Activated CD4-positive, alpha-beta T cell treated with anti-CD3 and anti-CD28 coated beads for 48 hours (primary cell): Measurements from ENCODE around the gene RSPO1.
"Not testable (repeated sequence)": the region's sequence is repeated elsewhere in the genome, so short reads cannot be mapped to it uniquely, and the experiment has no call there.

Experiments used
- DNase-seq: peaks from one replicate; pipeline ENCODE4 v3.0.0-alpha.2; 2020

The RSPO1 gene, protein sequence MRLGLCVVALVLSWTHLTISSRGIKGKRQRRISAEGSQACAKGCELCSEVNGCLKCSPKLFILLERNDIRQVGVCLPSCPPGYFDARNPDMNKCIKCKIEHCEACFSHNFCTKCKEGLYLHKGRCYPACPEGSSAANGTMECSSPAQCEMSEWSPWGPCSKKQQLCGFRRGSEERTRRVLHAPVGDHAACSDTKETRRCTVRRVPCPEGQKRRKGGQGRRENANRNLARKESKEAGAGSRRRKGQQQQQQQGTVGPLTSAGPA

DNA sequence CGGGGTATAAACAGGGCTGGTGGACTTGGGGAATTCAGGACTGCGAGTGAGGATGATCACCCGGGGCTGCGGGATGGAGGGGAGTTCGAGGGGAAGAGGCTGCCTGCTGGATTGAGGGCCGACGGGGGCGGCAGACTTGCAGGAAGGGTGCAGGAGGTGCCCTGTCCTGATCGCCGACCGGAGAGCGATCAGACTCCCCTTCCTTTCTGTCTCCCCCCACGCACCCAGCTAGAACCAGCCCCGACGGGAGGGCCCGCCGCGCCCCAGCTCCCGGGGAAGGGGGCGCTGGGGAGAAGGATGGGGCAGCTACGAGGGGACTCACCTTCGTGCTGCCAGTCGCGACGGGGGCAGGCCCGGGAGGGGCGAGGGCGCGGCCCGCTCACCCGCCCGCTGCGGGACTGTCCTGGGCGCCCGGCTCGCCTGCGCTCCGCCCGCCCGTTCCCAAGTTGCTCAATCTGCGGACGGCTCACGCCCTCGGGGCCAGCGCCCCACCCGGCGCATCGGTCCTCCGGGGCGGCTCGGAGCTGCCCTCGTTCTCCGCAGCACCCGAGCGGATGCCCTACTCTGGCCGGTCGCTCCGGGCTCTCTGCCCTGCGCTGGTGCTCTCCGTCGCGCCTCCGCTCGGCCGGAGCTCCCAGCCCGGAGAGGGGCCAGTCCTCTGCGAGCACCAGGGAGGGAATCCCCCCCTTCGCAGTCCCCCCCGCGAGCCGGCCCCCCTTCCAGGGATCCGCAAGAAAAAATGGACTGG lies at the start of gene RSPO1:
TSS of gene RSPO1 (minus strand) at position 649 of the 748 bp plus-strand sequence. CDS start 5,231 bp downstream, outside the sequence.
- DNase-seq = no peak

DNA sequence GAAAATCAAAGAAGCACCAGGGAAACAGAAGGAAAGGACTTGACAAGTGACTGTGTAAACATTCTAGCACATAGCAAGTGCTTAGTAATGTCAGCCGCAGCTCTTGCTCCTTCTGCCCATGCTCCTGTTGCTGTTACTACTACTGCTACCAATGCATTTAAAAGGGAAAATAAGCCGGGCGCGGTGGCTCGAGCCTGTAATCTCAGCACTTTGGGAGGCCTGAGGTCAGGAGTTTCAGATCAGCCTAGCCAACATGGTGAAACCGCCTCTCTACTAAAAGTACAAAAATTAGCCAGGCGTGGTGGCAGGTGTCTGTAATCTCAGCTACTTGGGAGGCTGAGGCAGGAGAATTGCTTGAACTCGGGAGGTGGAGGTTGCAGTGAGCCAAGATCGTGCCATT lies 49.5 kb upstream of the RSPO1 start:
- DNase-seq = not testable (repeated sequence)

DNA sequence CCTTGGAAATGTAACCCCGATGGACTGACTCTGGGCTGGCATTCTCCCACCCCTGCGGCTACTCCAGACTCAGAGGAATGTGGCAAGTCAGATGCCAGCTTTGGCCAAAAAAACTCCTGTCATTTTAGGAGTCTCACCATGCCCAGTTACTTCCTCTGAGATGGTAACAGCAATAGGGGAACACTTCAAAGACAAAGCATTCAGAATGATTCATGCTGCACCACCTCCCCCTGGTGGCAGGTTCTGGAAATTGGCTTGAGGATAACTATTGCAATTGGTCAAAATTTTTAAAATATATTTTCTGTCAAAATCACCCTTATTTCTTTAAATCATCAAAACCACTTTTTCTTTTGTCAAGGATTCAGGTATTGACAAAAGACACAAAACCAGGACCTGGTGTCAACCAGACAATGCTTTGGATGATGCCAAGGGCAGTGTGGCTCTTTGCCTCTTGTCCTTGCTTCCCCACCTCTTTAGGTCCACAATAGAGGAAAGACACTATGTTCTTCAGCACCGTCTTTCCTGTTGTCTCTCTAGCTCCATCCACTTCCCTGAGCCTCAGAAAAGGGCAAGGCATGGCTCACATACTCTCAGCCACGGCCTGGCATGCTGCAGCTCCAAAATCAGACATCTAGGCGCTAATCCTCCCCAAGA lies 47.8 kb upstream of the RSPO1 start:
- DNase-seq = peak; percentile 87

DNA sequence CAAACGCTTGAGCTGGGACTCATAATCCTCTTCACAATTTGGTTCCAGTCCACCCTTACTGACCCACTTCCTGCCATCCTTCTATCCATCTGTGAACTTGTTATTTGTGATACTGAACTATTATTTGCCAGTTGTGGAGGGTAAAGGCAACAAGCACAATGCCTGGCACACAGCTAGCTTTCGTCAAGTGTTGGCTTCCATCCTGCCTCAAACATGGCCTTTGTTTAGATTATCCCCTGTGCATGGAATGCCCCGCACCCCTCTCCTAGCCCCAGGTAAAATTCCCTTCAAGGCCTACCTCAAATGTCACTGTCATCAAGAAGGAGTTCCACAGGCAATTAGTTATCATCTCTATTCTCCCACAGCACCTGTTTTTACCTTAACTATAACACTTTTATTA lies 46.2 kb upstream of the RSPO1 start:
- DNase-seq = no peak

DNA sequence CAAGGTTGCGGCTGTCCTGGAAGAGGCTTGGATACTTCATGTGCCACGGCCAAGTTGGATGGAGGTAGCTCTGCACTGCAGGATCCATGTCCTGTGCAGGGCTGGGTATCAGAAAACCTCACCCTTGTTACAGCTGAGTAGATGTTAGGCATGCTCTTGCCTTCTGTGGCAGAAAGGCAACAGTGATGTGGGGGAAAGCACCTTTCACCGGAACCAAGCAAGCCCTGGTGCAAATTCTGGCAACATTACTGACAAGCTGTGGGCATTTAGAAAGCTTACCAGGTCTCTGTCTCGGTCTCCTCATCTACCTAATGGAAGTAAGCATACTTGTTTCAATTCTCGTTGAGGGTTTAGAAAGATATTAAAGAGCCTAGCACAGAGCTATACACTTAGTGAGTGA lies 43.1 kb upstream of the RSPO1 start:
- DNase-seq = no peak

DNA sequence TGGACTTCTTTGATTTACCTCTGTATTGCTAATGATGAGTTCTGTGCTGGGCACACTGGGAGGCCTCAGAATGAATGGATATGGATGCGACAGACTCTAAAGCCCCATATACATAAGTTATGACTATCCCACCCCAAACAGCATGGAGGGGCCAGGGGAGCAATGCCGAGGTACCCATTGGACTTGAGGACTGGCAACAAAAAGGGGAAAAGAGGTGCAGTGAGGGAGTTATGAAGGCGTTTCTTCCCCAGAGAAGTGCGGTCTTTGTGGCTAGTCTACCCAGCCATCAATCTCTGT lies 42.4 kb upstream of the RSPO1 start:
- no peak for DNase-seq

DNA sequence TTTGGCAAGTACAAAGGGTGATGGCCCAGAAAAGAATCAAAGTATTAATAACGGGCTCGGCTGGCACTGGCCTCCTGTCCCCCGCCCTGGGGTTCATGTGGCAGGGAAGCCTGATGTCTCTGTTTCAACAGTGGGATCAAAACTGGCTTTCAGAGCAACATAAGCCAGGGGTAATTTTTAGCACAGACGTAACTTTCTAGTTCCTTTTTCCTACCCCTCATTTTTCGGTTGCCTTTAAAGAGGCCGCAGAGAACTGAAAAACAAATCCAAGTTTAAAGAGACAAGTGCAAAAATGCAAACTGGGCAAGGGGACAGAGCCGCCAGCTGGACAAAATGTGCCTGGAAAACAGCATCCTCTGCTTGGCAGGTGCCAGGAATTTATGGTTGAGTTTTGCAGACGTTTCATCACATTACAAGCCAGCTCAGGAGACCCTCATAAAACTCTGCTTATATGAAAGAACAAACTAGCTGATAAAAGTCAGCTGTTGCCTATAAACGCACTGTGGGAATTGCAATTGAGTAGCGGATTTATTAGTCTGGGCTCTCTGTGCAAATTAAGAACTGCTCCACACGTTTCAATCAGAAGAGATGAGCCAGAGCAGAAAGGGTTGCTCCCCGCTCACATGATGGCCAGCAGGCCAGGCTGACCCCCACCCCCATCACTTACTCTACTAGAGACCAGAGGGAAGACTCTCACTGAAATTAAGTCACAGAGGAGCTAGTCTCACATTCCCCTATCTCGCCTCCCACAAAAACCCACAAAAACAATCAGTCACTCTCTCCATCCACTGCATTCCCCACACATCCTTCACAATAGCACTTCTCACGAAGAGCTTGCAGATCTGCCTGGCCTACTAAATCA lies 41.8 kb upstream of the RSPO1 start:
- DNase-seq = no peak

DNA sequence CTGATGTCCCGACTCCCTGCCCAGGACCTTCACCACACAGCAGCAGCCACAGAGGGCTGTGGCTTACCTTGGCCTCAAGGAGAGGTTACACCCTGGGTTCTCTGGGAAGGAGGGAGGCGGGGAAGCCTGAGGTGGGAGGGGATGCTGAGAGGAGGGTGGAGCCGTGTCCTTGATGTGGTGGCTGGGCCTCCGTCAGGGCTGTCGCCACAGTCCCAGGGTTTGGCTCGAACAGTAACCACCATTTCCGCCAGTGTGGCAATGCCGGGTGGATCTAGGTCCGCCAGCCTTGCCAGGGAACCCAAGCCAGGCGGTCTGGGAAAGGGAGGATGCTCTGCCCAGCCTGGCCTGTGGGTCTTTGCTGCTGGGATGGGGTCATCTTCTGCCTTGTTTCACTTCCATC lies 39.2 kb upstream of the RSPO1 start:
- DNase-seq = peak; percentile 77

DNA sequence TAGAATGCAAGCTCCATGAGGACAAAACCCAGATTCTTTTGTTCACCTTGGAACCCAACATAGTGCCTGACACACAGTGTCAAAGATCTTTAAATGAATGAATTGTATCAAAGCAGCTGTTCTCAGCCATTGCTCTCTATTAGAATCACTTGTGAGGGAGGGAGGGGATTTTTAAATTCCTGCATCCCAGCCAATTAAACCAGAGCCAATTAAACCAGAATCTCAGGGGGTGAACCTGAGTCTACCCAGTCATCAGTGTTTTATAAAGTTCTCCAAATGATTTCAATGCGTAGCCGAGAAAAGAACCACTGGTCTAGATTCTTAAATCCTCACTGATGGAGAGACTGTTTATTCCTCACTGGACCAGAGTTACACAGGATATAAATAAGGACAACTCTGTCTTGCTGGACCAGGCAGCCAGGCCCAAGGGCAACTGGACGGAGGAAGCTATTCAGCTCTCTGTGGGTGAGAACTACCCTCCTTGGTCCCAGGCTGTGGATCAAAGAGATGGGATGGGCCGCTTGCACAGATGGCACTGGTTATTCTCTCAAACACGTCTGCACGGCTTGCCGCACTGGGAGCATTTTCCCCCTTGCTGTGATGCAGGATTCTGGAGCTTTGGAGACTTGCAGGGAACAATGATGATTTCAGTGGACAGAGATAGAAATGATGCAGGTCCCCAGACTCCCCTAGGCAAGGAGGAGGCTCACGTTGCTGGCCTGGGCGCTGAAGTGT lies 37.6 kb upstream of the RSPO1 start:
- no peak for DNase-seq

DNA sequence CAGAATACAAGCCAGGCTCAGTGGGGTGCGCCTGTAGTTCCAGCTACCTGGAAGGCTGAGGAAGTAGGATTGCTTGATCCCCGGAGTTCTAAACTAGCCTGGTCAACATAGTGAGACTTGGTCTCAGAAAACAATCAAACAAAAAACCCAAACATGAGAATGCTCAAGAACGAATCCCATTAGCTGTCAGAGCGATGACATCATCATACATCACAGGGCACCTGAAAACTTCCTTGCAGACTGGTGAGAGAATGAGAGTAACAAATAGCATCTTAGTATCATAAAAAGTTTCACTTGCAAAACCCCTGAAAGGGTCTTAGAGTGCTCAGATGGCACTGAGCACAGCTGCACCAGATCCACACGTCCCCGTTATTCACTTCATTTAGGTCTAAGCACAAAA lies 36.6 kb upstream of the RSPO1 start:
- DNase-seq = no peak

DNA sequence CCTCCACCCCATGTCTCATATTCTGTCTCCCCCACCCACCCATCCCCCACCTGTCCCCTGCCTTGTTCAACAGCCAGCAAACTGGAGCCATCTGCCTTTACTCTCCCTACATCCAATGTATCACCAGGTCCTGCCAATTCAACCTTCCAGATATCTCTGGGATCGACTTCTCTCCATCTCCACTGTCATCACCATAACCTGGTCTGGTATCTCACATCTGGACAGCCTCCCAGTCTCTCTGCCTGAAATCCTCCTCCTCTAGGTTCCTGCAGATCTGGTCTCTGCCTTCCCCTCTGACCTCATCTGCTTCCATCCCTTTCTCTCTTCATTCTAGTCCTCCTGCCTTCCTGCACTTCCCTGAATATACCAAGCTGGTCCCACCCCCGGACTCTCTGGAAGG lies 35.4 kb upstream of the RSPO1 start:
- DNase-seq = no peak

DNA sequence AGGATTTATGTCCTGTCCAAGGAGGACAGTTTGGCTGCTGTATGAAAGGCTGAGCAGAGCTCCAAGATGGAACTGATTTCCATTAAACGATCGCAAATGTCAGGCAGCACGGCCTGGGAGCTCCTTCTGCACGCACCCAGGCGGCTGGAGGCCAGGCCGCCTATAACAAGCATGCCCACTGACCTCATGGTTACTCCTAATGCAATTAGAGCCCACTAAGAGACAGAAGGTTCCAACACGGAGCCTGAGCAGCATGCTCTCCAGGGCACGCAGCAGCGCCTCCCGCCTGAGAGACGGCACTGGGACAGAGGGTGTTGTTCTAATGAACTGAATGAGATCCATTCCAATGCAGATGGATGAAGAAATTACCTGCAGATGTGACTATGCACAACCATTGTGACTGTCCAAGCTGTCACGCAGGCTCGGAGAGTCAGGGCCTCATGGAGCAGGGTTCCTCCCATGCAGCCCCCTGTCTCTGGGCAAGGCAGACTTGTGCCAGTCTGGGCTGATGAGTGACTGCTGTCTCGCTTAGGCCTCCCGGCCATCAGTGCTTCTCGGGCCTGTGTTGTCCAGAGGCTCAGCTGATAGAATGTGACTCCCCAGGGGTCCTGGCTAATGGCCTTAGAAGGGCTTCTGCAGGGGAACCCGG lies 32.5 kb upstream of the RSPO1 start:
- DNase-seq = no peak

DNA sequence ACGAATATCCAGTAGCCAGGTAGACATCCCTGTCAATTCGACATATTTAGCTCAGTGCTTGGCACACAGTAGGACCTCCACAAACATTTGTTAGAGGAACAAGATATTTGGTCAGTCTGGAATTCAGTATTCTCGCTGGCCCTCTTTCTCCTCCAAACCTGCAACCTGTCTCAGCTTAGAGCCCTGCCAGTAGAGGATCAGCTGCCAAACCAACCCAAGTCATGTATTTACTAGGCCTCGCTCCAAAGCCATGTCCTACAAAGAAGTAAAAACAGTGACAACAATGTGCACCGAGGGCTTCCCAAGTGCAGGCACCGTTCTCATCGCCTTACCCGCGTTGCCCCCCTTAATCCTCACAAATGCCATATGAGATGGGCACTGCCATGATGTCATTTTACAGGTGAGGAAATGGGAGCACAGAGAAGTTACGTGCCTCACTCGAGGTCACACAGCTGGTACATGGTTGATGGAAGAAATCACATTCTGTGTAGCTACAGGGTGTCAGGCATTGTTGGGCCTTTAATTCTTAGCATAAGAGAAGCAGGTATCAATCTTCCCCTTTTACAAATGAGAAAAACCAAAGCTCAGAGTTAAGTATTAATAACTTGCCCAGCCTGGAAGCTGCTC lies 31.7 kb upstream of the RSPO1 start:
- DNase-seq = no peak

DNA sequence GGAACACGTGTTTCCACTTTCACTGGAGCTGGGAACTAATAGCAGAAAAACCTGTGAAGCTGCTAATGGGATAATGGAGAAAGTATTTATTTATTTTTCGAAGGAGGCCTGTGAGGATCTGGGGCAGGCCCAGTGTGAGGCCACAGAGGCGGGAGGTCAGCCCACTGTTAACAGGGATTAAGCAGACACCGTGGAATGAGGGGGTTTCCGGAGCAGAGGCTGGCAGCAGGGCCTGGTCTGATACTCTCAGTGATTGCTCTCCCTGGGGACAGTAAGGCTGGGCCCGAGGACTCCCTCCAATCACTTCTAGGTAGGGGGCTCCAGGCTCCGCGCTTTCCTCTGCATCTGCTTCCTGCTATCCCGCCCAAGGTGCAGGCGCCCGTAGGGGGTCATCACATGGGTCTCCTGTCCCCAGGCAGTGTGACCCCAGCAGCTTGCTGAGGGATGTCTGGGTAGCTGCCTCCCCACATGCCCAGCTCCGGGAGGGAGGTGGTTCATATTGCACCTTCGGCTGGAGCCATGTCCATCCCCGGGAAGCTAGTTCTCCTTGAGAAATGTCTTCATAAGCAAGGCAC lies 28.8 kb upstream of the RSPO1 start:
- DNase-seq = no peak

DNA sequence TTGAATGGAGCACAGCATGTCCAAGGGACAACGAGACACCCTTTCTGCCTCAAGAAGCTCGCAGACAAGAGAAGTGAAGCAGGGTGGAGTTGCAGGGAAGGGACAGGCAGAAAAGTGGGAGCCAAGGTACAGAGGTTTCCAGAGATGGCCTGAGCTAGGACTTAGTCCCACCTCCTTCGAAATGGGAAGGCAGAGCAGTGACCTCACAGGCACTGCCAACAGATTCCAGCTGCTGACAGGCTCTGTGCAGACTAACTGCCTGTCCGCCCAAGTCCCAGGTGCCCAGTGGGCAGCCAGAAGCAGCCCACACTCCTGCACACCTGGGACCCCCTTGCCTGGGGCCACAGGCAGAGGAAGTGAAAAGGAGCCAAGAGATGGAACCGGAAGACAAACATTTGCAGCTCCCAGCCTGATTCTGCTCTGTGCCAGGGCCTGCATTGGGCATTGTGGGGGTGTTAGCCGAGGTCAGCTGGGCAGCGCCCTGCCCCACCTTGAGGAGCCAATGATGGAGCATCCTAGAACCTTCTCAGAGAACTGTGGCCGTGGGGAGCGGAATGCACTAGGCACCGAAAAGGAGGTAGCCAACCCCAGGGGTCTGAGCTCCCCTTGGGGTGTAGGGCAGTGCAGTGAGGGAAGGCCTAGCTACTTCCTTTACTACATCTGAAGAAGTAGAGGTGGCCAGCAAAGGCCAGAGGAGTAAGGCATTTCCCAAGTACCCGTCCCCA lies 27.5 kb upstream of the RSPO1 start:
- DNase-seq = no peak

DNA sequence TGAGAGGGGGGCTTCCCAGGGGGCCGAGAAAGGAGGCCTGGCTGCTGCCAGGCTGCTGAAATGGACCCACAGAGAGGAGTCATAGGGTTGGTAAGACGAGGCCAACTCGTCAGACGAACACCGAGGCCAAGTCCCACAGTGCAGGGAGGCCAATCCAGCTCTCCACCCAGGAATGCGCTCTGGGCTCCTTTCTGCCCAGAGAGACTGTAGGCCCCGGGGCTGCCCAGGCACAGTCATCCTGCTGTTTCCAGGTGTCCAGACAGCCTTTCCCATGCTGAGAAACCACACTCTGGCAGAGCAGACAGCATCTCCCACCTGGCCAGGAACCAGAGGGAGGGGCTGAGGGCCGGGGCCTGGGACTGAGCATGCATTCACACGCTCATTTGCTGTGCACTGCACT lies 26.7 kb upstream of the RSPO1 start:
- no peak for DNase-seq

DNA sequence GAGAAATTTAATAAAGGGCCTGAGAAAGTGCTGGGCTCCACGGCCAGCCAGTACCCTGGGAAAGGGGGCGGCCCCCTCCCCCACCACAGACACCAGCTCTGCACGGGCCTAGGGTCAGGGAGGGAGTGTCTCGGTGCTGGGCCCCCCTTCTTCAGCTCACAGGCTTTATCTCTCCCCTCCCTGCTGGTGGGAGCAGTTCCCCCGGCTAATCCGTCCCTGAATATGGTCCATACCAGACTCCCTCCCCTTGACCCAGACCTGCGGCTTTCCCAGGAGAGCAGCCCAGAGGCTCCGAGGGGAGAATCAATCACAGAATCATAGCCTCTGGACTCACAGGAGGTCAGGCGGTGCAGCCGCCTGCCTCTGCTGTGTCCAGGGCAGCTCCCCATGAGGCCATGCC lies 26.0 kb upstream of the RSPO1 start:
- DNase-seq = no peak

DNA sequence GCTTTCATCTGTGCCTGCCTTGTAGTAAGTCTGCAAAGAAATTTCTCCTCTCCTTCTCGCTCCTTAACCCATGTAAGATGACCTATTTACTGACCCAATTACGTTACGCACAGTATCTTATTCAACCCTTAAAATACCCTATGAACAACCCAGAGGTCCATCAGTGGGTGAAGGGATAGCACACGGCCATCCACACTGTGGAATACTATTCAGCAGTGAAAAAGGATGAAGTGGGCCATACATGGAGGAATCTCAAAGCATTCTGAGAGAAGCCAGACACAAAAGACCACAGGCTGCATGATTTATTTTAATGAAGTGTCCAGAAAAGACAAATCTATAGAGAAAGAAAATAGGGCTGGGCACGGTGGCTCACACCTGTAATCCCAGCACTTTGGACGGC lies 23.8 kb upstream of the RSPO1 start:
- no peak for DNase-seq

DNA sequence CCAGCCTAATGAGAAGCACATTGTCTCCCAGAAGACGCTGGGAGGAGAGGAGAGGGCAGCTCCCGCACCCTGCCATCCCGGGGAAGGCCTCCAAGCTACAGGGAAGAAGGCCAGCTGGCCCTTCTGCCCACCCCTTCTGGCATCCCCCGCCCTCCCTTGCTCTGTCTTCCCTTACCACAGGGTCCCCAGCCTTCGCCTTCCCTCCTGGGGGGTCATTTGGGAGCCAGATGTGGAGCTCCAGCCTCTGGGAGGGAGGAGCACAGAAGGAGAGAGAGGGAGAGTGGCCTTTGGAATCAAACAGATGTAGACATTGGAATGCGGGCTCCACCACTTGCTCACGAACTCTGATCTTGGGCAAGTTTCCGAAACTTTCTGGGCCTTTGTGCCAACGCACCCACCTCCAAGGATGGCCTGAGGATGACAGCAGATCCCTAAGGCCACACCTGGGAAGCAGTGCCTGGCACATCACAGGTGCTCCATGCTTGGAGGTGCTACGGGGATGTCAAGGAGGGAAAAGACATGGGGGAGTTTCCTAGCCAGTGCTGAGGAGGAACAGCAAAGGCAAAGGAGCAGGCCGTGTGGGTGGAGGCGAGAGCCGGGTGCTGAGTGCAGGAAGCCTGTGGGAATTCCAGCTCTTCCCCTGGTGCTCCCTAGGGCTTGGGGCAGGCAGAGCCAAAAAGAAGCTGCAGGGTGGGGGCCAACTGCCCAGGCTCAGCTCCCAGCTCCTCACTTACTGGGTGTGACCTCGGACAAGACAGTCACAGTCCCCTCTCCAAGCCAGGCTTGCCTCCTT lies 23.1 kb upstream of the RSPO1 start:
- no peak for DNase-seq

DNA sequence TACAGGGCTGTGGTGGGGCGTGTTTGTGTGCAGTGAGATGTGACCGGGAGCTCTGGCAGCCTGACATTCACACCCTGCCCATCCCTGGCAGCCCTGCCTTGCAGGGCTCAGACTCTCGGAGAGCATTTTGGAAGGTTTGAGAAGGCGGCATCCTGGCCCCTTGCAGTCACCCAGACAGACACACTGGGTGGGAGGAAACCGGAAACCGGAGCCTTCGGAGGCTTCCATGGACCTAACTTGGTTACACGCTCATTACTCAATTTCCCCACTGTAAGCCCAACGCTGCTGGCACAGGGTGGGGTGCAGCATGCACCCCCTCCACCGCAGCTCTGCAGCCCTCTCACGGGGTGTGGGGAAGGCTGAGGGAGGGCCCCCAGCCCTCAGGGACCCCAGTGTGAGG lies 22.2 kb upstream of the RSPO1 start:
- DNase-seq = no peak
